DND-41 (cell line): ENCODE measurements around the gene GPATCH8.

Source experiments
- ATAC-seq: fragments of 200-7000 bp; cut with Tn5 transposase; 3 replicates; pipeline ENCODE4 v1.9.1; 2021; ENCODE audit warnings: low read depth; ENCODE audit not compliant: insufficient read depth
- DNase-seq: peaks from one replicate; pipeline ENCODE4 v3.0.0-alpha.2; 2020
- H2AFZ ChIP-seq: 2 replicates; pipeline ENCODE4 v1.6.0; 2012; ENCODE audit warnings: low read depth, low read length
- H3K27ac ChIP-seq: 2 replicates; pipeline ENCODE4 v1.5.1; 2012; ENCODE audit warnings: low read length, inconsistent platforms
- H3K27me3 ChIP-seq: fragments of 200-600 bp; sonication (generic); 2 replicates; pipeline ENCODE4 v1.6.0; 2012; ENCODE audit warnings: low read length, mild to moderate bottlenecking, inconsistent platforms; ENCODE audit not compliant: insufficient read depth, poor library complexity
- H3K36me3 ChIP-seq: 2 replicates; pipeline ENCODE4 v1.5.1; 2012; ENCODE audit warnings: low read length, inconsistent platforms; ENCODE audit not compliant: insufficient read depth
- H3K4me1 ChIP-seq: 2 replicates; pipeline ENCODE4 v1.5.1; 2012; ENCODE audit warnings: mild to moderate bottlenecking, low read length; ENCODE audit not compliant: insufficient read depth
- H3K4me2 ChIP-seq: 2 replicates; pipeline ENCODE4 v1.6.0; 2012; ENCODE audit warnings: mild to moderate bottlenecking, moderate library complexity, low read length, inconsistent platforms; ENCODE audit not compliant: insufficient read depth
- H3K4me3 ChIP-seq, 2 experiments: fragments of 200-600 bp in 1 of 2; shearing (Covaris generic) in 1 of 2; 2 replicates each; pipeline ENCODE4 v1.5.1; 2012 to 2016; ENCODE audit warnings: inconsistent platforms in 2 of 2, low read length in 2 of 2, mild to moderate bottlenecking in 2 of 2, low read depth in 1 of 2, moderate library complexity in 1 of 2
- H3K79me2 ChIP-seq: 2 replicates; pipeline ENCODE4 v1.6.0; 2012; ENCODE audit warnings: low read length, inconsistent platforms; ENCODE audit not compliant: insufficient read depth
- H3K9ac ChIP-seq: 2 replicates; pipeline ENCODE4 v1.6.0; 2012; ENCODE audit warnings: low read depth, mild to moderate bottlenecking, inconsistent platforms, low read length, moderate library complexity
- H3K9me3 ChIP-seq: 2 replicates; pipeline ENCODE4 v1.5.1; 2012; ENCODE audit warnings: low read length, moderate library complexity, mild to moderate bottlenecking, inconsistent platforms; ENCODE audit not compliant: insufficient read depth, severe bottlenecking
- H4K20me1 ChIP-seq: 2 replicates; pipeline ENCODE4 v1.6.0; 2012; ENCODE audit warnings: low read length; ENCODE audit not compliant: insufficient read depth
- EZH2 ChIP-seq: IDR thresholded peaks from 3 replicates; pipeline ENCODE4 v1.6.1; 2012; ENCODE audit warnings: borderline replicate concordance, low read depth, mild to moderate bottlenecking, moderate library complexity, low read length, inconsistent platforms; ENCODE audit not compliant: severe bottlenecking
- TF ChIP-seq, protein P1 (sequence below): IDR thresholded peaks from 2 replicates; pipeline ENCODE4 v1.5.1; 2012; ENCODE audit warnings: borderline replicate concordance, low read length, moderate library complexity, mild to moderate bottlenecking; ENCODE audit not compliant: poor library complexity, severe bottlenecking; ENCODE audit errors: extremely low read depth

Gene GPATCH8

DNA sequence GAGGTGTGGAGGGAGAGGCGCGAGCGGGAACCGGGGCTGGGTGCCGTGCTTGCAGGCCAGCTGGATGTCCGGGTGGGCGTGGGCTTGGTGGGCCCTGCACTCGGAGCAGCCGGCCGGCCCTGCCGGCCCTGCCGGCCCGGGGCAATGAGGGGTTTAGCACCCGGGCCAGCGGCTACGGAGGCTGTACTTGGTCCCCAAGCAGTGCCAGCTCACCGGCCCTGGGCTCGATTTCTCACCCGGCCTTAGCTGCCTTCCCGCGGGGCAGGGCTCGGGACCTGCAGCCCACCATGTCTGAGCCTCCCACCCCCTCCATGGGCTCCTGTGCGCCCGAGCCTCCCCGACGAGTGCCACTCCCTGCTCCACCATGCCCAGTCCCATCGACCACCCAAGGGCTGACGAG, 24.7 kb upstream of the GPATCH8 start:
- no peak for ATAC-seq

DNA sequence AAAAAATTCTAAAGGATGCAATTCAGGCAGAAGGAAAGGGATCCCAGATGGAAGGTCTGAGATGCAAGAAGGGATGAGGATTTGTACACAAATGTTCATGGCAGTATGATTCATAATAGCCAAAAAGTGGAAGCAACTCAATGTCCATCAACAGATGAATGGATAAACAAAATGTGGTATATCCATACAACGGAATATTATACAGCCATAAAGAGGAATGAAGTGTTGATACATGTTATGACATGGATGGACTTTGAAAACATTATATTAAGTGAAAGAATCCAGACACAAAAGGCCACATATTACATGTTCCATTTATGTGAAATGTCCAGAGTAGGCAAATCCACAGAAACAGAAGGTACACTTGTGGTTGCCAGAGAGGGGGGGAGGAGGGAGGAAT, 23.9 kb upstream of the GPATCH8 start:
- Histone ChIP-seq H3K4me3 (no peak overlapping the region), H3K9ac (no peak overlapping the region), H3K27ac (no peak overlapping the region), H3K4me2 (no peak overlapping the region), H3K27me3 (no peaks in the 10 kb centered on the region), H3K9me3 (no peaks in the 10 kb centered on the region), H4K20me1 (no peaks in the 10 kb centered on the region), H3K36me3 (no peaks in the 10 kb centered on the region), H3K79me2 (no peaks in the 10 kb centered on the region), H2AFZ (no peak overlapping the region), H3K4me1 (no peaks in the 10 kb centered on the region)
- TF ChIP-seq, protein P1, sequence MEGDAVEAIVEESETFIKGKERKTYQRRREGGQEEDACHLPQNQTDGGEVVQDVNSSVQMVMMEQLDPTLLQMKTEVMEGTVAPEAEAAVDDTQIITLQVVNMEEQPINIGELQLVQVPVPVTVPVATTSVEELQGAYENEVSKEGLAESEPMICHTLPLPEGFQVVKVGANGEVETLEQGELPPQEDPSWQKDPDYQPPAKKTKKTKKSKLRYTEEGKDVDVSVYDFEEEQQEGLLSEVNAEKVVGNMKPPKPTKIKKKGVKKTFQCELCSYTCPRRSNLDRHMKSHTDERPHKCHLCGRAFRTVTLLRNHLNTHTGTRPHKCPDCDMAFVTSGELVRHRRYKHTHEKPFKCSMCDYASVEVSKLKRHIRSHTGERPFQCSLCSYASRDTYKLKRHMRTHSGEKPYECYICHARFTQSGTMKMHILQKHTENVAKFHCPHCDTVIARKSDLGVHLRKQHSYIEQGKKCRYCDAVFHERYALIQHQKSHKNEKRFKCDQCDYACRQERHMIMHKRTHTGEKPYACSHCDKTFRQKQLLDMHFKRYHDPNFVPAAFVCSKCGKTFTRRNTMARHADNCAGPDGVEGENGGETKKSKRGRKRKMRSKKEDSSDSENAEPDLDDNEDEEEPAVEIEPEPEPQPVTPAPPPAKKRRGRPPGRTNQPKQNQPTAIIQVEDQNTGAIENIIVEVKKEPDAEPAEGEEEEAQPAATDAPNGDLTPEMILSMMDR, result no peak
- TF ChIP-seq EZH2, result no peak
- DNase-seq, result no peak
- ATAC-seq, result no peak

More for the DNA sequence above, 24.7 kb upstream of the GPATCH8 start:
- DNase-seq, result no peak
- H3K36me3 ChIP-seq, result no peaks in the 10 kb centered on the region
- H3K4me3 ChIP-seq, result no peak overlapping the region
- H2AFZ ChIP-seq, result no peak overlapping the region
- H3K79me2 ChIP-seq, result no peaks in the 10 kb centered on the region
- no peak for TF ChIP-seq EZH2
- TF ChIP-seq, protein P1, result no peak
- H3K9me3 ChIP-seq, result no peaks in the 10 kb centered on the region
- no peaks in the 10 kb centered on the region for H3K27me3 ChIP-seq
- no peak overlapping the region for H3K9ac ChIP-seq
- H4K20me1 ChIP-seq, result no peaks in the 10 kb centered on the region
- no peaks in the 10 kb centered on the region for H3K4me1 ChIP-seq
- no peak overlapping the region for H3K4me2 ChIP-seq
- no peak overlapping the region for H3K27ac ChIP-seq

- no peak for ATAC-seq
- Histone ChIP-seq H3K9ac (no peak overlapping the region), H3K27ac (no peak overlapping the region), H3K79me2 (no peaks in the 10 kb centered on the region), H3K36me3 (no peaks in the 10 kb centered on the region), H3K4me1 (no peaks in the 10 kb centered on the region), H4K20me1 (no peaks in the 10 kb centered on the region), H2AFZ (no peak overlapping the region), H3K27me3 (peaks cover 2% of the 10 kb centered on the region), H3K9me3 (no peaks in the 10 kb centered on the region), H3K4me3 (no peak overlapping the region), H3K4me2 (no peak overlapping the region)
- DNase-seq, result no peak
- TF ChIP-seq, protein P1, result no peak
- TF ChIP-seq EZH2, result no peak
These were observed 20.4 kb upstream of the GPATCH8 start for GRCh38 chr17:44523672-44523972.
